HL-60 (cell line): ENCODE measurements around the gene ADTRP.

Source experiments
- GABPA ChIP-seq: IDR thresholded peaks from 2 replicates; pipeline ENCODE4 v1.6.1; 2012; ENCODE audit warnings: low read depth
- TF ChIP-seq, protein P1 (sequence below): IDR thresholded peaks from 2 replicates; pipeline ENCODE4 v1.6.1; 2012; ENCODE audit warnings: low read depth; ENCODE audit not compliant: insufficient replicate concordance
- TF ChIP-seq, protein P2 (sequence below): IDR thresholded peaks from one replicate; pipeline ENCODE4 v1.5.1; 2011; ENCODE audit warnings: low read length, control low read depth, inconsistent platforms; ENCODE audit not compliant: insufficient read depth

DNA sequence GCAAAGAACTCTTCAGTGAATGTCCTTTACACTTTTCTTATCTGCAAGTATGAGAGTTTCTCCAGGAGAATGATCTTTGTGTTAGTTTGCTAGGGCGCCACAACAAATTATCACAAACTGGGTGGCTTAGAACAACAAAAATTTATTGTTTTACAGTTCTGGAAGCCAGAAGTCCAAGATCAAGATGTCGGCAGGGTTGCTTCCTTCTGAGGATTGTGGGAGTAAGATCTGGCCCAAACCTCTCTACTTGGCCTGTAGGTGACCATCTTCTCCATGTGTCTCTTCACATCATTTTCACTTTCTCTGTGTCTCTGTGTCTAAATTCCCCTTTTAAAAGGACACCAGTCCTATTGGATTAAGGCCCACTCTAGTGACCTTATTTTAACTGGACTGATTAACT lies 103.0 kb downstream of the ADTRP start:
- TF ChIP-seq, protein P1, sequence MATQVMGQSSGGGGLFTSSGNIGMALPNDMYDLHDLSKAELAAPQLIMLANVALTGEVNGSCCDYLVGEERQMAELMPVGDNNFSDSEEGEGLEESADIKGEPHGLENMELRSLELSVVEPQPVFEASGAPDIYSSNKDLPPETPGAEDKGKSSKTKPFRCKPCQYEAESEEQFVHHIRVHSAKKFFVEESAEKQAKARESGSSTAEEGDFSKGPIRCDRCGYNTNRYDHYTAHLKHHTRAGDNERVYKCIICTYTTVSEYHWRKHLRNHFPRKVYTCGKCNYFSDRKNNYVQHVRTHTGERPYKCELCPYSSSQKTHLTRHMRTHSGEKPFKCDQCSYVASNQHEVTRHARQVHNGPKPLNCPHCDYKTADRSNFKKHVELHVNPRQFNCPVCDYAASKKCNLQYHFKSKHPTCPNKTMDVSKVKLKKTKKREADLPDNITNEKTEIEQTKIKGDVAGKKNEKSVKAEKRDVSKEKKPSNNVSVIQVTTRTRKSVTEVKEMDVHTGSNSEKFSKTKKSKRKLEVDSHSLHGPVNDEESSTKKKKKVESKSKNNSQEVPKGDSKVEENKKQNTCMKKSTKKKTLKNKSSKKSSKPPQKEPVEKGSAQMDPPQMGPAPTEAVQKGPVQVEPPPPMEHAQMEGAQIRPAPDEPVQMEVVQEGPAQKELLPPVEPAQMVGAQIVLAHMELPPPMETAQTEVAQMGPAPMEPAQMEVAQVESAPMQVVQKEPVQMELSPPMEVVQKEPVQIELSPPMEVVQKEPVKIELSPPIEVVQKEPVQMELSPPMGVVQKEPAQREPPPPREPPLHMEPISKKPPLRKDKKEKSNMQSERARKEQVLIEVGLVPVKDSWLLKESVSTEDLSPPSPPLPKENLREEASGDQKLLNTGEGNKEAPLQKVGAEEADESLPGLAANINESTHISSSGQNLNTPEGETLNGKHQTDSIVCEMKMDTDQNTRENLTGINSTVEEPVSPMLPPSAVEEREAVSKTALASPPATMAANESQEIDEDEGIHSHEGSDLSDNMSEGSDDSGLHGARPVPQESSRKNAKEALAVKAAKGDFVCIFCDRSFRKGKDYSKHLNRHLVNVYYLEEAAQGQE = no peak
- TF ChIP-seq, protein P2, sequence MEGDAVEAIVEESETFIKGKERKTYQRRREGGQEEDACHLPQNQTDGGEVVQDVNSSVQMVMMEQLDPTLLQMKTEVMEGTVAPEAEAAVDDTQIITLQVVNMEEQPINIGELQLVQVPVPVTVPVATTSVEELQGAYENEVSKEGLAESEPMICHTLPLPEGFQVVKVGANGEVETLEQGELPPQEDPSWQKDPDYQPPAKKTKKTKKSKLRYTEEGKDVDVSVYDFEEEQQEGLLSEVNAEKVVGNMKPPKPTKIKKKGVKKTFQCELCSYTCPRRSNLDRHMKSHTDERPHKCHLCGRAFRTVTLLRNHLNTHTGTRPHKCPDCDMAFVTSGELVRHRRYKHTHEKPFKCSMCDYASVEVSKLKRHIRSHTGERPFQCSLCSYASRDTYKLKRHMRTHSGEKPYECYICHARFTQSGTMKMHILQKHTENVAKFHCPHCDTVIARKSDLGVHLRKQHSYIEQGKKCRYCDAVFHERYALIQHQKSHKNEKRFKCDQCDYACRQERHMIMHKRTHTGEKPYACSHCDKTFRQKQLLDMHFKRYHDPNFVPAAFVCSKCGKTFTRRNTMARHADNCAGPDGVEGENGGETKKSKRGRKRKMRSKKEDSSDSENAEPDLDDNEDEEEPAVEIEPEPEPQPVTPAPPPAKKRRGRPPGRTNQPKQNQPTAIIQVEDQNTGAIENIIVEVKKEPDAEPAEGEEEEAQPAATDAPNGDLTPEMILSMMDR = no peak
- TF ChIP-seq GABPA = no peak
